ENCODE results near the gene HIBADH.

Gene HIBADH

DNA sequence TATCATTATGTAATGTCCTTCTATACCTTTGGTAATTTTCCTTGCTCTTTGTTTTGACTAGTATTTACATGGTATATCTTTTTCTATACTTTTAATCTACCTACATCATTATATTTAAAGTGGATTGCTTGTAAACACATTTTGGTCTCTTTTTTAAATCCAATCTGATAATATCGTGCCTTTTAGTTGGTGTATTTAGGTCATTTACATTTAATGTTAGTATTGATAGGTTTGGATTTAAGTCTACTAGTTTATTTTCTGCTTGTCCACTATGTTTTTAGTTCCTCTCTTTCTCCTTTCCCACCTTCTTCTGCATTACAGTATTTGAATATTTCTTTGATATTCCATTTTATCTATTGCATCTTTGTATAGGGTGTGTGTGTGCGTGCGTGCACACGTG, 95.4 kb downstream of the HIBADH start:
- no peaks in the 10 kb centered on the region for H3K4me1 Mint-ChIP-seq
- H3K27ac Mint-ChIP-seq: no peak overlapping the region
- H3K27me3 Mint-ChIP-seq: no peaks in the 10 kb centered on the region
- peaks cover 10% of the 10 kb centered on the region for H3K9me3 Mint-ChIP-seq
- H3K4me3 Mint-ChIP-seq: no peak overlapping the region
- peaks cover 29% of the 10 kb centered on the region for H3K36me3 Mint-ChIP-seq

- H3K4me3 Mint-ChIP-seq: no peak overlapping the region
- H3K4me1 Mint-ChIP-seq: no peaks in the 10 kb centered on the region
- peaks cover 10% of the 10 kb centered on the region for H3K9me3 Mint-ChIP-seq
- H3K27ac Mint-ChIP-seq: no peak overlapping the region
- peaks cover 21% of the 10 kb centered on the region for H3K36me3 Mint-ChIP-seq
- H3K27me3 Mint-ChIP-seq: no peaks in the 10 kb centered on the region
Observed at GRCh38 chr7:27564881-27565482, 97.7 kb downstream of the HIBADH start.

DNA sequence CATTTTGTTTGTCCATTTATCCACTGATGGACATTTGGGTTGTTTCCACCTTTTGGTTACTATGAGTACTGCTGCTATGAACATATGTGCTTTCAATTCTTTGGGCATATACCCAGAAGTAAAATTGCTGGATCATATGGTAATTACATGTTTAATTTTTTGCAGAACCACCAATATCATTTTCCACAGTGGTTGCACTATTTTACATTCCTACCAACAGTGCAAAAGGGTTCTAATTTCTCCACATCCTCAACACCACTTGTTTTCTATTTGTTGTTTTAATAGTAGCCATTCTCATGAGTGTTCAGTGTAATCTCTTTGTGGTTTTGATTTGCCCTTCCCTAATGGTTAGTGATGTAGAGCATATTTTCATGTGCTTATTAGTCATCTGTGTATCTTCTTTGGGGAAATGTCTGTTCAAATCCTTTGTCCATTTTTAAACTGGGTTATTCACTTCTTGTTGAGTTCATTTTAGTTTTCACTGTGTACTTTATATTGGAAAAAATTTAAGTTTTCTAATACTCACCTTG, 101.9 kb downstream of the HIBADH start:
- H3K27me3 Mint-ChIP-seq: no peaks in the 10 kb centered on the region
- H3K4me3 Mint-ChIP-seq: no peak overlapping the region
- H3K27ac Mint-ChIP-seq: no peak overlapping the region
- peaks cover 14% of the 10 kb centered on the region for H3K36me3 Mint-ChIP-seq
- peaks cover 10% of the 10 kb centered on the region for H3K9me3 Mint-ChIP-seq
- H3K4me1 Mint-ChIP-seq: no peaks in the 10 kb centered on the region

GRCh38 chr7:27555670-27556069, 107.0 kb downstream of the HIBADH start:
- H3K4me1 Mint-ChIP-seq: no peaks in the 10 kb centered on the region
- H3K9me3 Mint-ChIP-seq: no peaks in the 10 kb centered on the region
- H3K4me3 Mint-ChIP-seq: no peak overlapping the region
- H3K36me3 Mint-ChIP-seq: peaks cover 4% of the 10 kb centered on the region
- H3K27me3 Mint-ChIP-seq: no peaks in the 10 kb centered on the region
- no peak overlapping the region for H3K27ac Mint-ChIP-seq

DNA sequence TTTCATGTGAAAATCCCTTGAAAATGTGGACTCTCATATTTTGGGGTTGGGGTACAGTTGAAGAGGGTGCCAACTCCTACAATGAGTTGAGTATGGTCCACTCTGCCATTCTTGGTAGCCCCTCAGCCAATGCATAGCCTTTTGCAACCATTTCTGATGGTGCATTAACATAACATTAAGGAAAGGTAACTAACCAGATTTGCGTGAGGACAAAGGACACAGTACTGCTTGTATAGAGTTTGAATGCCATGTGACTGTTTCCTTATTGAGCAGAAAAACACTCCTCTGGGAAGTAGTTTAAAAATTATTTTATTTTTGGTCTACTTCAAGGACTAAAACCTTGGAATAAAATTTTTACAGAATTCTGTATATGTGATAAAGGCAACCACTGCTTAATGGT, 107.9 kb downstream of the HIBADH start:
- no peaks in the 10 kb centered on the region for H3K9me3 Mint-ChIP-seq
- no peaks in the 10 kb centered on the region for H3K27me3 Mint-ChIP-seq
- H3K36me3 Mint-ChIP-seq: peaks cover 4% of the 10 kb centered on the region
- no peaks in the 10 kb centered on the region for H3K4me1 Mint-ChIP-seq
- no peak overlapping the region for H3K4me3 Mint-ChIP-seq
- H3K27ac Mint-ChIP-seq: no peak overlapping the region

DNA sequence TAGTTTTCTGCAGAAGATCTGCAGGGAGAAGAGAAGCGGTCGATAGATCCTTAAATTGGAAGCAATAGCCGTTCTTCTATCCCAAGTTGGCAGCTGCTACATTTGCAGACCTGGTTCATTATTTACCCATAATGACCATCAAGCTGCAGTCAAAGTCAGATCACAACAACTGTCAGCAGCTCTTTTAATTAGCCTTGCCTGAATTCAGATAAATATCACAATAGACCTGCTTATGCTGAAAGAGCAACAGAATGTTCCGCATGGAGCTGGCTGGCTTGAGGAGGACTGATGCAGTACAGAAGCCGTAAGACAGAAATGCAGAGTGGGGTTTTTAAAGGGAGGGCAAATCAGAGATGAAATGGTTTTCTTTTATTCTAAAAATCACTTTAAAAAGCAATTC, 109.4 kb downstream of the HIBADH start:
- H3K27ac Mint-ChIP-seq: no peak overlapping the region
- peaks cover 4% of the 10 kb centered on the region for H3K36me3 Mint-ChIP-seq
- no peaks in the 10 kb centered on the region for H3K4me1 Mint-ChIP-seq
- no peak overlapping the region for H3K4me3 Mint-ChIP-seq
- no peaks in the 10 kb centered on the region for H3K9me3 Mint-ChIP-seq
- no peaks in the 10 kb centered on the region for H3K27me3 Mint-ChIP-seq

GRCh38 chr7:27551803-27552400, 110.8 kb downstream of the HIBADH start:
- no peak overlapping the region for H3K4me3 Mint-ChIP-seq
- no peaks in the 10 kb centered on the region for H3K27me3 Mint-ChIP-seq
- H3K36me3 Mint-ChIP-seq: peaks cover 8% of the 10 kb centered on the region
- H3K9me3 Mint-ChIP-seq: no peaks in the 10 kb centered on the region
- no peak overlapping the region for H3K27ac Mint-ChIP-seq
- H3K4me1 Mint-ChIP-seq: no peaks in the 10 kb centered on the region

GRCh38 chr7:27549606-27550005, 113.1 kb downstream of the HIBADH start:
- no peaks in the 10 kb centered on the region for H3K4me1 Mint-ChIP-seq
- H3K9me3 Mint-ChIP-seq: no peaks in the 10 kb centered on the region
- H3K36me3 Mint-ChIP-seq: peaks cover 8% of the 10 kb centered on the region
- no peak overlapping the region for H3K27ac Mint-ChIP-seq
- no peak overlapping the region for H3K4me3 Mint-ChIP-seq
- H3K27me3 Mint-ChIP-seq: no peaks in the 10 kb centered on the region

DNA sequence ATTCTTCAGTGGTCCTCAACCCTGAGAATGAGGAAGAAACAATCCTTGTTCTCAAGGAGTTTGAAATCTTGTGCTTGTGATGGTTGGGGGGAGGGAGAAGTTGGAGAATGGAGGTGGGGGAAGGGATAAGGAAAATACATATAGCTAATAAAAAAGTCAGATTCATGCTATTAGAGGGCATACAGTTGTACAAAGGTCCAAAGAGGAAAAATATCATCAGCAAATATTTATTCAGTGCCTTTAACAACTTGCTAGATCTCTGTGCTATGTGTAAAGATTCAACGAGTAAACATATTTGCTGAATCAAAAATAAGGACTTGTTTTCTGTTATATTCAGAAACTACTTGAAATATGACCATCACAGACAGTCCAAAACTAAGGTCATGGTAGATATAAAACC, 114.4 kb downstream of the HIBADH start:
- Mint-ChIP-seq H3K27ac (no peak overlapping the region), H3K4me1 (no peaks in the 10 kb centered on the region), H3K36me3 (peaks cover 13% of the 10 kb centered on the region), H3K9me3 (no peaks in the 10 kb centered on the region), H3K27me3 (no peaks in the 10 kb centered on the region), H3K4me3 (no peak overlapping the region)

- Mint-ChIP-seq H3K27me3 (no peaks in the 10 kb centered on the region), H3K9me3 (no peaks in the 10 kb centered on the region), H3K4me1 (no peaks in the 10 kb centered on the region), H3K36me3 (peaks cover 22% of the 10 kb centered on the region), H3K27ac (no peak overlapping the region), H3K4me3 (no peak overlapping the region)
Observed at GRCh38 chr7:27547401-27547800, 115.3 kb downstream of the HIBADH start.

DNA sequence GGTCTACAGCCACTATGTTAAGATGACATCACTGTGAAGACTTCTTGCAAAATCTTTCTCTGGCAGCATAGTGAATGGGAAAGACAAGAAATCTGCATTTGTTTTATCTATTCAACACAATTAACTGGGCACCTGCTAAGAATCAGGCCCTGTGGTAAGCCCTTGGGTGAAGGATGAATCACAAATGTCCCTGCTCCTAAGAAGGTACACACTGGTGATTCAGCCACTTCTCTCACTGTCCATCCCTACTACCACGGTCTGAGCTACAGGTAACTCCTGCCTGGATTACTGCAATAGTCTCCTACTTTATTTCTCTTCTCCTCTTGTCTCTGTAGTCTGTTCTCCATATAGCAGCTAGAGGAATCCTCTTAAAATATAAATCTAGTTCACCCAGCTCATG, 116.1 kb downstream of the HIBADH start:
- H3K4me3 Mint-ChIP-seq: no peak overlapping the region
- no peaks in the 10 kb centered on the region for H3K27me3 Mint-ChIP-seq
- peaks cover 26% of the 10 kb centered on the region for H3K36me3 Mint-ChIP-seq
- H3K9me3 Mint-ChIP-seq: no peaks in the 10 kb centered on the region
- H3K4me1 Mint-ChIP-seq: no peaks in the 10 kb centered on the region
- H3K27ac Mint-ChIP-seq: no peak overlapping the region

DNA sequence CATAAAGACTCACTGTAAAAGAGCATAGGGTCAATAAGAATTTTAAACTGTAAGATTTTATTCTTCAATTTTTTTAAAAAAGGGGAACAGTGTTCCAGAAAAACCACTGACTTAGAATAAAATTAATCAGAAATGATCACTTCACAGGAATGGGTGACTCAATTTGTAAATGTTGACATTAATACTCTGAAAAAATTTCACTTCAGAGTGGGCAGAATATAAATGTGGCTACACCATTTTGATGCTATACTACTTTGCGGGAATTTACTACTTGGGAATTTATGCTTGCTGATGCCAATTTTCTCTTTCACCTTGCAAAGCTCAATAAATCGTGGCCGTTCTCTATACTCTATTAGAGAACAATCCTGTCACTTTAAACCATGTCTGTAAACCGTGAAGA, 126.9 kb downstream of the HIBADH start:
- Mint-ChIP-seq H3K4me1 (no peaks in the 10 kb centered on the region), H3K4me3 (no peak overlapping the region), H3K27me3 (no peaks in the 10 kb centered on the region), H3K36me3 (peaks cover 32% of the 10 kb centered on the region), H3K9me3 (no peaks in the 10 kb centered on the region), H3K27ac (no peak overlapping the region)

- Mint-ChIP-seq H3K9me3 (no peaks in the 10 kb centered on the region), H3K4me3 (no peak overlapping the region), H3K27ac (no peak overlapping the region), H3K4me1 (no peaks in the 10 kb centered on the region), H3K27me3 (no peaks in the 10 kb centered on the region), H3K36me3 (peaks cover 27% of the 10 kb centered on the region)
Observed at GRCh38 chr7:27533652-27534081, 129.0 kb downstream of the HIBADH start.

- no peak overlapping the region for H3K4me3 Mint-ChIP-seq
- no peaks in the 10 kb centered on the region for H3K4me1 Mint-ChIP-seq
- peaks cover 26% of the 10 kb centered on the region for H3K36me3 Mint-ChIP-seq
- no peak overlapping the region for H3K27ac Mint-ChIP-seq
- no peaks in the 10 kb centered on the region for H3K27me3 Mint-ChIP-seq
- no peaks in the 10 kb centered on the region for H3K9me3 Mint-ChIP-seq
Observed at GRCh38 chr7:27532314-27532713, 130.4 kb downstream of the HIBADH start.

- Mint-ChIP-seq H3K36me3 (peaks cover 43% of the 10 kb centered on the region), H3K27me3 (no peaks in the 10 kb centered on the region), H3K4me1 (no peaks in the 10 kb centered on the region), H3K9me3 (no peaks in the 10 kb centered on the region), H3K4me3 (no peak overlapping the region), H3K27ac (no peak overlapping the region)
Observed at GRCh38 chr7:27527348-27527714, 135.4 kb downstream of the HIBADH start.

GRCh38 chr7:27526611-27527347, 135.9 kb downstream of the HIBADH start:
- Mint-ChIP-seq H3K27me3 (no peaks in the 10 kb centered on the region), H3K36me3 (peaks cover 43% of the 10 kb centered on the region), H3K27ac (no peak overlapping the region), H3K4me1 (no peaks in the 10 kb centered on the region), H3K4me3 (no peak overlapping the region), H3K9me3 (no peaks in the 10 kb centered on the region)

Measured in activated naive CD4-positive, alpha-beta T cell treated with anti-CD3 and anti-CD28 coated beads, Interleukin-2, amount 50 U/mL, for 24 hours (primary cell).